Pancreas (tissue), 10 donors: ENCODE data around the gene PTGER2. TPM values are rescaled to one million over a fixed set of nuclear protein-coding genes. Genes with fewer than 3 reads are reported as not detected.

Experiments
- ATAC-seq, 4 donors: fragments of 200-7000 bp; cut with Tn5 transposase; one replicate each; pipeline versions ENCODE4 v1.8.0 to v1.9.1; 2020; ENCODE audit warnings: mild to moderate bottlenecking in 4 of 4, moderate library complexity in 4 of 4
- DNase-seq, 6 donors: peaks; one replicate each; pipeline ENCODE4 v3.0.0-alpha.2; 2020
- FAIRE-seq: peaks from 2 replicates; lab custom pipeline; 2012; peaks lifted over from hg19 to GRCh38; lab: Jason Lieb, UNC
- H3K27ac ChIP-seq, 4 donors: fragments of 200-600 bp; sonication (generic); 1 replicate in 3 of 4; 2 replicates in 1 of 4; pipeline versions ENCODE4 v1.5.0 to v1.8.0; 2020
- H3K27me3 ChIP-seq, 4 donors: fragments of 200-600 bp; one replicate each; pipeline ENCODE4 v1.8.0; 2021
- H3K36me3 ChIP-seq, 3 donors: fragments of 200-600 bp; sonication (generic) in 1 of 3; one replicate each; pipeline versions ENCODE4 v1.5.0 to v1.8.0; 2020 to 2021
- H3K4me1 ChIP-seq, 3 donors: fragments of 200-600 bp; one replicate each; pipeline ENCODE4 v1.8.0; 2021
- H3K4me3 ChIP-seq, 4 donors: fragments of 200-600 bp; sonication (generic) in 2 of 4; one replicate each; pipeline versions ENCODE4 v1.5.0 to v1.8.0; 2020 to 2021
- H3K9me3 ChIP-seq, 4 donors: fragments of 200-600 bp; one replicate each; pipeline ENCODE4 v1.8.0; 2021
- WGBS, 2 donors: extraction: QIAGEN DNeasy Blood & Tissue Kit; methylation state at CpG; one replicate each; pipeline ENCODE4 v1.1.7; 2013; 5-methylcytosine and 5-hydroxymethylcytosine counted together
- intact Hi-C, 3 donors: fragments of 100-400 bp; cut with DNase I; formaldehyde crosslinking; loops; one replicate each; pipeline versions ENCODE4 v1.11.1 to v1.14.2; 2022
- polyA plus RNA-seq, 2 donors: library from polyadenylated mRNA; stranded (reverse); fragments of 200-250 nt; gene quantifications; one replicate each; pipeline ENCODE4 v1.2.3, GENCODE V29; 2013
- total RNA-seq, 6 donors: library from RNA; stranded (reverse); fragmentation: NEBNext Ultra II Directional in 4 of 6; extraction: Animal tissue kit (Norgen Biotek cat#: 25700) in 4 of 6; gene quantifications; one replicate each; pipeline versions ENCODE4 v1.2.1 to v1.2.4, GENCODE V29; 2021 to 2023
- TF ChIP-seq, protein P1 (sequence below), 4 donors: fragments of 200-600 bp; sonication (generic) in 3 of 4; IDR thresholded peaks; one replicate each; pipeline versions ENCODE4 v1.5.0 to v1.8.0; 2021; ENCODE audit warnings: antibody characterized with exemption in 4 of 4
- donor health status: healthy with polysubstance abuse.
- donor health status: DM: no; HTN: no; CAD: no; lungs with moderate emphysema.
- donor health status: DM: no; HTN: no; CAD: no.
- donor health status: control.
- donor health status: control.
- donor health status: Bipolar disorder and iron deficiency.
- donor health status: DM: yes; HTN: yes; CAD: no.
- donor health status: DM: no; HTN: no; CAD: no.
- donor health status: DM: no; HTN: no; CAD: no.
- donor health status: DM: yes; HTN: yes; CAD: no.

PTGER2 gene
- total and polyA plus RNA-seq, 8 donors: 0.23 to 2.0 (median 0.43) TPM; not detected in 2

DNA sequence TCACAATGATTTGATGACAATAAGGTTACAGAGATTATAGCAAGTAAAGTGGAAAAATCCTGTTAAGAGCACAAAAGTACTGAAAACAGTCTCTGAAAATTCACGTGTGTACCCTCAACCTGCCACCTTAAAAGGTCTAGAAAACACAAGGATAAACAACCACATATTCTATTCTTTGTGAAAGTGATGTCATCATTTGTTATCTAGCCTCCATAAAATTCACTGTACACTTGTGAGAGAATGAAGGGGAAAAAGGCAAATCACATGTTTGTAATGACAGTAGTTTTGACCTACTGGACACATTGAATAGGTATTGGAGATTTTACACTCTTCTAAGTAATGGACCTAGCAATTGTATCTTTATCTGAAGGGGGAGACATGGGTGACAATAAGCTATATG lies 42.6 kb upstream of the PTGER2 start:
- H3K36me3 ChIP-seq: no peaks in the 10 kb centered on the region
- peaks cover 0 to 6% (median 0%) of the 10 kb centered on the region in 4 donors for H3K27me3 ChIP-seq
- H3K4me1 ChIP-seq: no peaks in the 10 kb centered on the region
- H3K27ac ChIP-seq: no peak overlapping the region
- TF ChIP-seq, protein P1, sequence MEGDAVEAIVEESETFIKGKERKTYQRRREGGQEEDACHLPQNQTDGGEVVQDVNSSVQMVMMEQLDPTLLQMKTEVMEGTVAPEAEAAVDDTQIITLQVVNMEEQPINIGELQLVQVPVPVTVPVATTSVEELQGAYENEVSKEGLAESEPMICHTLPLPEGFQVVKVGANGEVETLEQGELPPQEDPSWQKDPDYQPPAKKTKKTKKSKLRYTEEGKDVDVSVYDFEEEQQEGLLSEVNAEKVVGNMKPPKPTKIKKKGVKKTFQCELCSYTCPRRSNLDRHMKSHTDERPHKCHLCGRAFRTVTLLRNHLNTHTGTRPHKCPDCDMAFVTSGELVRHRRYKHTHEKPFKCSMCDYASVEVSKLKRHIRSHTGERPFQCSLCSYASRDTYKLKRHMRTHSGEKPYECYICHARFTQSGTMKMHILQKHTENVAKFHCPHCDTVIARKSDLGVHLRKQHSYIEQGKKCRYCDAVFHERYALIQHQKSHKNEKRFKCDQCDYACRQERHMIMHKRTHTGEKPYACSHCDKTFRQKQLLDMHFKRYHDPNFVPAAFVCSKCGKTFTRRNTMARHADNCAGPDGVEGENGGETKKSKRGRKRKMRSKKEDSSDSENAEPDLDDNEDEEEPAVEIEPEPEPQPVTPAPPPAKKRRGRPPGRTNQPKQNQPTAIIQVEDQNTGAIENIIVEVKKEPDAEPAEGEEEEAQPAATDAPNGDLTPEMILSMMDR (IDR thresholded peaks at IDR 0.05): no peak
- intact Hi-C loops: no loop called here
- ATAC-seq (no peak), DNase-seq (no peak), FAIRE-seq (no peak)
- H3K9me3 ChIP-seq: no peaks in the 10 kb centered on the region
- H3K4me3 ChIP-seq: no peak overlapping the region
- 71% methylated on average over 1 of the region's 1 CpG for WGBS, 2 donors

DNA sequence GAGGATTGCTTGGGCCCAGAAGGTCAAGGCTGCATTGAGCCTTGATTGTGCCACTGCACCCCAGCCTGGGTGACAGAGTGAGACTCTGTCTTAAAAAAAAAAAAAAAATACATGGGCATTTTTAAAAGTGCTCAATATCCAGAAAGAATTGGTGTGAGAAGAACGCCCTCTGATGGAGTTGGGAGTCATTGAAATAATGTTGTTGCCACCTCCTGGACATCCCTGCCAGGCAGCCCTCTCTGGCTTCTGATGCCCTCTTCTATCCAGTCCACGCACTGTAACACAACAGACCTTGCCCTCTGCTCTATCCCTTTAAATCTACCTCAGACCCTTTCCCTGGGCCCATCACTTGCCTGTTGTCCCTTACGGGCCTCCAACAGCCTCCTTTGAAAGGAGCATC lies 41.7 kb upstream of the PTGER2 start:
- DNase-seq (no peak), FAIRE-seq (no peak), ATAC-seq (no peak)
- TF ChIP-seq, protein P1 (IDR thresholded peaks at IDR 0.05): no peak
- intact Hi-C loops: no loop called here
- Histone ChIP-seq H3K27me3 (peaks cover 0 to 5% (median 0%) of the 10 kb centered on the region in 4 donors), H3K9me3 (no peaks in the 10 kb centered on the region), H3K4me3 (no peak overlapping the region), H3K4me1 (no peaks in the 10 kb centered on the region), H3K36me3 (no peaks in the 10 kb centered on the region), H3K27ac (no peak overlapping the region)
- 45 to 62% methylated on average over 3 of the region's 3 CpGs for WGBS, 2 donors

DNA sequence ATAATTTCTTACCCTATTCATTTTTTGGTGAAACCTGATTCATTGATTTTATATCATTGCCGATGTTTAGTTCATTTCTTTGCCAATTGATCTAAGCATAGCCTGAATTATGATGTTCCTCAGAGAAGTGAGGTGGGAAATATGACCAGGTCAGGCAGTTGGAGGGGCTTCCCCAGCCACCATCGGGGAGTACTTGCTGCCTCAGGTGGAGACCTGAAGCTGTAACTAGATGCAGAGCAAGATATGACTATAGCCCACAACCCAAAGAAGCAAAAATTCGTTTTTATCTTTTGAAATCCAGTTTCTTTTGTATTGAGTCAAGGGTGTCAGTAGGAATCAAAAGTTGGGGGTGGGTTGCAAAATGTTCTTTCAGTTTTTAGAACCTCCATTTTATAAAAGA lies 38.7 kb upstream of the PTGER2 start:
- H3K36me3 ChIP-seq: no peaks in the 10 kb centered on the region
- intact Hi-C loops: no loop called here
- H3K9me3 ChIP-seq: no peaks in the 10 kb centered on the region
- H3K4me3 ChIP-seq: no peak overlapping the region
- FAIRE-seq (no peak), DNase-seq (no peak), ATAC-seq (no peak)
- TF ChIP-seq, protein P1 (IDR thresholded peaks at IDR 0.05): no peak
- no peaks in the 10 kb centered on the region for H3K4me1 ChIP-seq
- 44 to 46% methylated on average over 3 of the region's 3 CpGs for WGBS, 2 donors
- H3K27me3 ChIP-seq: no peaks in the 10 kb centered on the region
- H3K27ac ChIP-seq: no peak overlapping the region

DNA sequence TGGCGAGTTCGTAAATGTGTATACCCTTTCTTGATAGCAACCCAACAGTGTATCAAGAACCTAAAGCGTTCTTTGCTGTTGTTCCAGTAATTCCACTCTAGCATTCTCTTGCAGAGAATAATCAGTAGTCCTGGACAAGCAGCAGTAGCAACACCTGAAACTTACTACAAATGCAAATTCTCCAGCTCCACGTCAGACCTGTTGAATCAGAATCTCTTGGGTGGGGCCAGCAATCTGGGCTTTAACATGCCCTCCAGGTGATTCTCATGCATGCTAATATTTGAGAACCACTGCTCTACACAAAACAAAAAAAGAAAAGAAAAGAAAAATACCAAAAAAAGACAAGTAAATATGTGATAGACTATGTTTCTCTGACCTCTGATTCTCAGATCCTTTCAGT lies 36.6 kb upstream of the PTGER2 start:
- TF ChIP-seq, protein P1 (IDR thresholded peaks at IDR 0.05): no peak
- no peaks in the 10 kb centered on the region for H3K36me3 ChIP-seq
- no peaks in the 10 kb centered on the region for H3K4me1 ChIP-seq
- ATAC-seq (no peak), DNase-seq (no peak), FAIRE-seq (no peak)
- 69 to 85% methylated on average over 4 of the region's 4 CpGs for WGBS, 2 donors
- H3K4me3 ChIP-seq: no peak overlapping the region
- no peaks in the 10 kb centered on the region for H3K9me3 ChIP-seq
- H3K27me3 ChIP-seq: no peaks in the 10 kb centered on the region
- intact Hi-C loops: no loop called here
- no peak overlapping the region for H3K27ac ChIP-seq

DNA sequence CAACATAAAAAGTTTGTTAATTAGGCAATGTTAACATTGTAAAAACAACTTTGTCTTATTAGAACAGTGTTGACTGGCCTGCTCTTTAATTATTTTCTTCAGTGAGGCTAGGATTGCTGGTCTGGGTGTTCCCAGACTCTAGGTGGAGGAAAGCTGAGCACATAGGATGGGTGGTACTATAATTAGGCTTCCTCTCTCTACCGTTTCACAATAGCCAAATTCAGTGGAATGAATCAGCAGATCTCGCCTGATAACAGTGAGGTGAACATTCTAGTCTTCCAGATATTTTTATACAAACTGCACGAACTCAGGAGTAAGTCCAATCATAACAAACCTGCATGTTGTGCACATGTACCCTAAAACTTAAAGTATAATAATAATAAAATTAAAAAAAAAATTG lies 34.7 kb upstream of the PTGER2 start:
- H3K9me3 ChIP-seq: no peaks in the 10 kb centered on the region
- WGBS, 2 donors: 34 to 50% methylated on average over 3 of the region's 3 CpGs
- FAIRE-seq: no peak
- TF ChIP-seq, protein P1 (IDR thresholded peaks at IDR 0.05): no peak
- H3K27ac ChIP-seq: no peak overlapping the region
- intact Hi-C loops: no loop called here
- ATAC-seq: no peak
- no peak for DNase-seq
- no peaks in the 10 kb centered on the region for H3K27me3 ChIP-seq
- no peaks in the 10 kb centered on the region for H3K4me1 ChIP-seq
- no peaks in the 10 kb centered on the region for H3K36me3 ChIP-seq
- H3K4me3 ChIP-seq: no peak overlapping the region
